ENCODE data around the gene TYRP1.
"Not testable (repeated sequence)": the region's sequence is repeated elsewhere in the genome, so short reads cannot be mapped to it uniquely, and the experiment has no call there.

DNA sequence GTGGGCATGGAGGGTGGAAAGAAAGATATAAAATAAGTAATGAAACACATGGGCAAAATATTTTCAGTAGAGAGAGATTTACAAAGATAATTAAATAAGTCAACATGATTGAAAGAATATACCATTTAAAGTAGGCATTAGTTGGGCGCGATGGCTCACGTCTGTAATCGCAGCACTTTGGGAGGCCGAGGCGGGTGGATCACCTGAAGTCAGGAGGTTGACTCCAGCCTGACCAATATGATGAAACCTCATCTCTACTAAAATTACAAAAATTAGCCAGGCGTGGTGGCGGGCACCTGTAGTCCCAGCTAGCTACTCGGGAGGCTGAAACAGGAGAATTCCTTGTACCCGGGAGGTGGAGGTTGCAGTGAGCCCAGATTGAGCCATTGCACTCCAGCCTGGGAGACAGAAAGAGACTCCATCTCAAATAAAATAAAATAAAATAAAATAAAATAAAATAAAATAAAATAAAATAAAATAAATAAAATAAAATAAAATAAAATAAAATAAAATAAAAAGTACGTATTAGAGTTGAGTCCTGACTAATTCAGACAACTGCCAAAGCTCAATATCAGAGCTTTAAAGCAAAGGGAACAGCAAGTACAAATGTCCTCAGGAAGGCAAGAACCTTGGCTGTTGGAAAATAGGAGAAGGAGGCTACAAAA is 15.6 kb upstream of the TYRP1 start:
- TF ChIP-seq, protein P1, sequence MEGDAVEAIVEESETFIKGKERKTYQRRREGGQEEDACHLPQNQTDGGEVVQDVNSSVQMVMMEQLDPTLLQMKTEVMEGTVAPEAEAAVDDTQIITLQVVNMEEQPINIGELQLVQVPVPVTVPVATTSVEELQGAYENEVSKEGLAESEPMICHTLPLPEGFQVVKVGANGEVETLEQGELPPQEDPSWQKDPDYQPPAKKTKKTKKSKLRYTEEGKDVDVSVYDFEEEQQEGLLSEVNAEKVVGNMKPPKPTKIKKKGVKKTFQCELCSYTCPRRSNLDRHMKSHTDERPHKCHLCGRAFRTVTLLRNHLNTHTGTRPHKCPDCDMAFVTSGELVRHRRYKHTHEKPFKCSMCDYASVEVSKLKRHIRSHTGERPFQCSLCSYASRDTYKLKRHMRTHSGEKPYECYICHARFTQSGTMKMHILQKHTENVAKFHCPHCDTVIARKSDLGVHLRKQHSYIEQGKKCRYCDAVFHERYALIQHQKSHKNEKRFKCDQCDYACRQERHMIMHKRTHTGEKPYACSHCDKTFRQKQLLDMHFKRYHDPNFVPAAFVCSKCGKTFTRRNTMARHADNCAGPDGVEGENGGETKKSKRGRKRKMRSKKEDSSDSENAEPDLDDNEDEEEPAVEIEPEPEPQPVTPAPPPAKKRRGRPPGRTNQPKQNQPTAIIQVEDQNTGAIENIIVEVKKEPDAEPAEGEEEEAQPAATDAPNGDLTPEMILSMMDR (conservative IDR thresholded peaks at IDR 0.05; ENCODE audit: low read depth, low read length), result not testable (repeated sequence)
- not testable (repeated sequence) for TF ChIP-seq EZH2 (IDR thresholded peaks at IDR 0.05; ENCODE audit: borderline replicate concordance, low read depth, low read length, poor library complexity, severe bottlenecking)

Data from A673 (cell line).